HG03378 (cell line): ENCODE results near the gene SARS2.
A peak's percentile ranks its signal among the peaks of the same experiment; 100 is the strongest.

Experiments
- ATAC-seq: cut with Tn5 transposase; IDR thresholded peaks from one replicate; pipeline ENCODE4 v1.9.1; 2021; ENCODE audit warnings: mild to moderate bottlenecking, moderate library complexity; ENCODE audit not compliant: unreplicated experiment

The SARS2 gene

DNA sequence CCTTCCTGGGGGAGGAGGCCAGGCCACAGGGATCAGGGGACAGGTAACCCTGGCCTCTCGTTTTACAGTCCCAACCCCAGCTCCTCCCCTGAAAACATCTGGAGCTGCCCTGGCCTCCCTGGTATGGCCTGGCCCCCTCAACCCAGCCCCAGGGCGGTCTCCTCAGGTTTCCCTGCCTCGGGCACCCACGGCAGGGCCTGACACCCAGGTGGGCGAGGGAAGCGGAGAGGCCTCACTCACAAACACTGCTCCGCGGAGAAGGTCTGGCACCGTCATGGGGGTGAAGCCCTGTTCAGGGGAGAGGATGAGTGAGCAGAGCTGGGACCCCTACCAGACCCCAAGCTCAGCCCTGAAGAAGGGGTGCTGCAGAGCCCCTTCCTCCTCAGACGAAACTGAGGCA is 12.0 kb downstream of the SARS2 start:
- no peak for ATAC-seq

DNA sequence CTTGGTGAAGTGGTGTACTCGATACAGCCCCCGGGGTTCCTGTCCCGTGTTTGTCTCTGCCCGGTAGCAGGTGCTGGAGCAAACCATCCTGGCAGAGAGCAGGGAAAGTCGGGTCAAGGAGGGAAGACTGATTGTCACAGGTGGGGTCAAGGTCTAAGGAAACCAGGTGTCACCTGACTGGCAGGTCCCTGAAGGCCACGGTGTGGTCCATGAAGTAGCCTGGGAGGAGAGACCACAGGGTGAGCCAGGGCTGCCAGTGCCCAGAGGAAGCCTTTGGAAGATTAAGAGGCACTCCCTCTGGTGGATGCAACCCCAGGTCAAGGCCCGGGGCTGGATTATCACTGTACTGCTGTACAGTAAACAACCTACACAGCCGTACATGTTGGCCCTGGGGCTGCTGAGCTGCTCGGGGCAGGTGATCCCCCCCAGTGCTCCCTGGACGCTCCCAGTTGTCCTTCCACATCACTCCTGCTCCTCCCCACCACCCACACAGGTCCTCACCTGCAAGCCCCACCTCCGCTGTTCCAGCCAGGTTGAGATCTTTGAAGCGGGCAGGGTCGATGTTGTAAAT is 12.6 kb downstream of the SARS2 start:
- no peak for ATAC-seq

DNA sequence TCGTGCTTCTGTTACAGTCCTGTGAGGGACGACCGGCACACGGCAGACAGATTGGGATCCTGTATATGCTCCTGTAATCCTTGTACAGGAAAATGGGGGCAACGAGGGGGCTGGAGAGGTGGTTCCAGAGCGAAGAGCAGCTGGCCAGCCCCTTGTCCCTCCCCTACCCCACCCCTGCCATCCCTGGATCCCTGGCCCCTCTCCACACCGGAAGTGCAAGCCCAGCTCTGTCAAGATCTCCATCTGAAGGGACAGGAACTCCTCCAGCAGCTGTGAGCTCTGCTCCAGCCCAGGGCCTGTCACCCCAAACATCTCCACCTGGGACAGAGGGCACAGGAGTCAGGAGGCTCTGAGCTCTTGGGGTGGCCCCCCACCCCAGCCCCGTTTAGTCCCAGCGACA is 13.0 kb downstream of the SARS2 start:
- no peak for ATAC-seq

DNA sequence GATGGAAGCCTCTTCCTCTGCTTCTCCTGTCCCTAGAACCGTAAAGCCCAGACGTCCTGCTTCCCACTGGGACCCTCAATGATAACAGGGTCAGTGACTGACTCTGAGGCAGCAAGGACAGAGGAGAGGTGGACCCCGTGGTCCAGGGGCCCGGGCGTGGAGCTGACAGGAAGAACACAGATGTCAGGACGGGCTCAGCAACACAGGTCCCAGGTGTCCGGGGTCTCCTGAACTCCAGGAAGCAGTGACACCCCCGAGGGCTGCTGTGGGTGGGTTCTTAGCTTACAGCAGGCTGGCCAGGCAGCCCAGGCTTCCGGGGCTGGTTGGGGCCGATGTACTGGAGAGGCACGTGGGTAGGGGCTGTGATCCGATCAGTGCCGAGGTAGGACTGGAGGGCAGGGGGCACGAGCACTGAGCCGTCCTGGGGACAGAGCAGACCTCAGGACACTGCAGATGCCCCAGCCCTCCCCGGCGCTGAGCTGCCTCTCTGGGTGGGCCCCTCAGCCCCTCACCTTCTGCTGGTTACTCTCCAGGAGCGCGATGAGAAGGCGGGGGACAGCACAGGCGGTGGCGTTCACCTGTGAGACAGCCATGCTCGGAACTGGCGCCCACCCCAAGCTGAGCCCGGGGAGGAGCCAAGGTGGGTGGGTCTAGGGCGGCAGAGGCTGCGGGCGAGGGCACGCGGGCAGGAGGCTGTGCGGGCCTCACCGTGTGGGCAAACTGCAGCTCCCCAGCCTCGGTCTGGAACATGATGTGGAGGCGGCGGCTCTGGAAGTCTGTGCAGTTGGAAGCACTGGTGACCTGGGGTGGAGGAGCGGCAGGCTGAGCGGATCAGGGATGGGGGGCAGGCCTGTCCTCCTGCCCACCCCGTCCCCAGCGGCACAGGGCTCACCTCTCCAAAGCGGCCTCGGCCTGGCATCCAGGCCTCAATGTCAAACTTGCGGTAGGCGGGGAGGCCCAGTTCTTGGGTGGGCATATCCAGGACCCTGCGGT is 14.9 kb downstream of the SARS2 start:
- no peak for ATAC-seq

DNA sequence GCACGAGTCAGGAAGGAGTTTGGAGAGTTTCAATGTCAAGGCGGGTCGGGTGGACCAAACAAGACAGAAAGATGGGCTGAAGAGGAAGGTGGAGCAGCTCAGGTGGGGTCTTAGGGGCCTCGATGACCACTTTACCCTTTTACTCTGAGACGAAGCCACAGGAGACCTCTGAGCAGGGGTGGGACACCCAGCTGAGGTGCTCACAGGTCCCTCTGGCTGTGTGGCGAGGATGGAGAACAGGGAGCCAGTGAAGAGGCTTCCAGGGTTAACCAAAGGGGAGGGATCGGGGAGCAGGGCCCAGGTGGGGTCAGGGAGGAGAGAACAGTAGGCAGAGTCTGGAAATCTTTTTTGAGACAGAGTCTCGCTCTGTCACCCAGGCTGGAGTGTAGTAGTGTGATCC is 16.6 kb downstream of the SARS2 start:
- no peak for ATAC-seq

DNA sequence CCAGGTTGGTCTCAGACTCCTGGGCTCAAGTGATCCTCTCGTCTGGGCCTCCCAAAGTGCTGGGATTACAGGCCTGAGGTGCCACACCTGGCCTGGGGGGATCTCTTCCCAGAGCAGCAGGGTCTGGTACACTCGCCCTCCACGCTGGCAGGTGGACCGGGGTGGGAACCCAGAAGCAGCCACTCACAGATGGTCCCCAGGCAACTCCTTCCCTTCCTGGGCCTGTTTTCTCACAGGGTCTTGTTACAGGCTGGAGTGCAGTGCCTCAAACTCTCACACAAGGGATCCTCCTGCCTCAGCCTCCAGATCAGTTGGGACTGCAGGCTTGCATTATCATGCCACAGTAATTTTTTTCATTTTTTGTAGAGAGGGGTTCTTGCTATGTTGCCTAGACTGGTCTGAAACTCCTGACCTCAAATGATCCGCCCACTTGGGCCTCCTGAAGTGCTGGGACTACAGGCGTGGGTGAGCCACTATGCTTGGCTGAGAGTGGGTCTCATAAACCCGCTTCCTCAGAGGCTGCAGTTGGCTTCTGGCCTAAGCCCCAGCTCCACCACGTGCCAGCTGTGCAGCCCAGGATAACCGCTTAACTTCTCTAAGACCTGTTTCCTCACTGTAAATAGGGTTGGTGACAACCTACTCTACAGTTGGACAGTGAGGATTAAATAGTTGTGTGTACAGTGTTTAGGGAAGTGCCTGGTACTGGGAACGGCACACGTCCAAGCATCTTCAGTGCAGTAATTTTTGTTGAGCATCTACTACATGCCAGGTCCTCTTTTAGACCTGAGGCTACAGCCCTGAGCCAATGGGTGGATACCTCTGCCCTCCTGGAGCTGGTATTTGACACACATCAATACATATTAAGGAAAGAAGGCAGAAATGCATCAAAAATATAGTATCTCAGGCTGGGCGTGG is 17.7 kb downstream of the SARS2 start:
- no peak for ATAC-seq

DNA sequence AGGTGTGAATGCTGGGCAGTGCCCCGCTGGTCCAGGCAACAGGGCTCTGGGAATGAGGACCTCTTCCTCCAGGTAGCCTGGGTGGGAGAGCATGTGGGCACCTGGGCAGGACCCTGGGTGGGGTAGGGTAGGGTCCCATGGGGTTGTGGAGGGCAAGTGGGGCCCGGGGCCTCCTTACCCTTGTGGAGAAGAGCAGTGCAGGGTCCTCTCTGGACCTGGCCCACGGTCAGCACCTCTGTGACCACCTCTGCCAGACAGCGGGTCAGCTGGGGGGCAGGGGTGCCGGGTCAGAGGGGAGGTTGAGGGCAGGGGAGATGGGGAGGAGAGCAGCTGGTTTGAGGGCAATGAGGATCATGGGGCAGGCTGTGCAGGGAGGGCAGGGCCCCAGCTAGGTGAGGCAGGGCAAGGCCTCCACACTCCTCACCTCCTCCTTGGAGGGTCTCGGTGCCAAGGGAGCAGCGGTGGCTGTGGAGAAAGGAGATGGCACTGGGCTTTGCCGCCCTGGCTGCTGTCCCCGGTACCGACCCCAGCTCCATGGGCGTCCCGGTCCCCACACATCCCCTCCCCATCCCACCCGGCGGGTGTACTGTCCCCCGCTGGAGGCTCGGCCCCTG is 19.1 kb downstream of the SARS2 start:
- no peak for ATAC-seq

DNA sequence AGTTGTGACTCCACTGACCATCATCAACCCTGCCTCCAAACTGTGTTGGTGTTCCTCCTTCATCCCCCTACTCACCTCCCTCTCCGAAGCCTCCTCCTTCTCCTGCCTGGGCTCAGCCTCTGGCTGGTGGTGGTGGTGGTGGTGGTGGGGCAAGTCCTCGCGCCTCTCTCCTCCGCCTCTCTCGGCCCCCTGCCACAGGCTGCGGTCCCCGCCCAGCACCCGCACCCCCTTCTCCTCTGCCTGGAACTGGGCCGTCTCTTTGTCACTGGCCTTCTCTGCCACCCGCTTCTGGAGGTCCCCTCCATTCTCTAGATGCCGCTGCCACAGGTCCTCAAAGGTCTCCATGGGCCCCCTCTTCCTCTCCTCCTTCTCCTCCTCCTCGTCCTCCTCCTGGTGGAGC is 20.1 kb downstream of the SARS2 start:
- no peak for ATAC-seq

DNA sequence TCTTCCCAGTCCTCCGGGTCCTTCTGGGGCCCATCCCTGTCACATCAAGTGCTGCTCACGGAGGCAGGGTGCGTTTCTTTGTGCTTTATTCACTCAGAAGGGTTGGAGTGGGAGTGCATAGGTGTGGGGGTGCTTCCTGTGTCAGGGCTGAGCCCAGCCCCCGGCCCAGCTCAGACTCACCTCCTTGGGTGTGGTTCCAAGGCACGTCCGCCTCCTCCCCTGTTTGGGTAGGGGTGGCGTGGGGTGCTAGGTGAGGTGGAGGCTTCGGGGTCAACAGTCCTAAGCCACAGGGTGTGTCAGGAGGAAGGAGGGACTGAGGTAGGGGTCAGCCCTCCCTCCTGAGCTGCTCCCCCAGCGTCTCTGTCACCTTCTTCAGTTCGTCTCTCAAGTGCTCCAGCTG is 21.7 kb downstream of the SARS2 start:
- ATAC-seq = no peak

DNA sequence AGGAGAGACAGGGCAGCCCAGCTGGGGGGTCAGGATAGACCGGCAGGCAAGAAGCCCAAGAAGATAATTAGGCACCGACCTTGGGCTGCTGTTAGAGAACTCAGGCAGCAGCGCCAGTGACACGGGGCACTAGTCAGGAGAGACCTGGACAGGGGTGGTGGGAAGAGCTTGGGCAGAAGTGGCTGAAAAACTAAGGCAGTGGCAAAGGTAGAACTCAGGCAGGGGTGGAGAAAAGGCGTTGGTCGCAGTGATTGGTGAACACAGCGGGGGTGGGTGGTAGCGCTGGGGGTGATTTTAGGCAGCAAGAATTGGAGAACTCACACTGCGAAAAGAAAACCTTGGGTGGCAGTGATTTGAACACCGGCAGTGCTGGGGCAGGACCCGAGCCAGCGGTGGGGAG is 22.9 kb downstream of the SARS2 start:
- no peak for ATAC-seq

DNA sequence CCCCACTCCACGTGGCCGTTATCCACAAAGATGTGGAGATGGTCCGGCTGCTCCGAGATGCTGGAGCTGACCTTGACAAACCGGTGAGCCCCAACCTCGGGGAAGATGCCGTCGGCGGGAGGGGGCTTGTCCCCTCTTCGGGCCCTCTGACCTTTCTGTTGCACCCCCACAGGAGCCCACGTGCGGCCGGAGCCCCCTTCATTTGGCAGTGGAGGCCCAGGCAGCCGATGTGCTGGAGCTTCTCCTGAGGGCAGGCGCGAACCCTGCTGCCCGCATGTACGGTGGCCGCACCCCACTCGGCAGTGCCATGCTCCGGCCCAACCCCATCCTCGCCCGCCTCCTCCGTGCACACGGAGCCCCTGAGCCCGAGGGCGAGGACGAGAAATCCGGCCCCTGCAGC is 23.3 kb downstream of the SARS2 start:
- ATAC-seq = no peak

DNA sequence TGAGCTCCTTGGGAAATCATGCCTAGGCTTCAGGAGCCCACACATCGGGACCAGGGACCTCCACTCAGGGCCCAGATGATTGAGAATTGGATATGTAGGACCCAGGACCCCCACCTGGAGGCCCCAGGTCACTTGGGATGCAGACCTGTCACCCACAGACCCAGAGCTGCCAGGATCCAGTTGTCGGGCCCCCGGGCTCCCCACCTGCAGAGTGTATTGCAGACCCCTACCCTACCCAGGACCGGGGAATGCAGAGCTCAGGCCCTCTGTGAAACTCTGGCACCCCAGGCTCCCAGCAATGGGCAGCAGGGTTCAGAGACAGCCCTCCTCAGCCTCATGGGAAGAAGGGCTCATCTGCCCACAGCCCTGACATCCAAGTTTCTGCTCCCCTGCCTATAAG is 24.9 kb downstream of the SARS2 start:
- ATAC-seq = no peak

DNA sequence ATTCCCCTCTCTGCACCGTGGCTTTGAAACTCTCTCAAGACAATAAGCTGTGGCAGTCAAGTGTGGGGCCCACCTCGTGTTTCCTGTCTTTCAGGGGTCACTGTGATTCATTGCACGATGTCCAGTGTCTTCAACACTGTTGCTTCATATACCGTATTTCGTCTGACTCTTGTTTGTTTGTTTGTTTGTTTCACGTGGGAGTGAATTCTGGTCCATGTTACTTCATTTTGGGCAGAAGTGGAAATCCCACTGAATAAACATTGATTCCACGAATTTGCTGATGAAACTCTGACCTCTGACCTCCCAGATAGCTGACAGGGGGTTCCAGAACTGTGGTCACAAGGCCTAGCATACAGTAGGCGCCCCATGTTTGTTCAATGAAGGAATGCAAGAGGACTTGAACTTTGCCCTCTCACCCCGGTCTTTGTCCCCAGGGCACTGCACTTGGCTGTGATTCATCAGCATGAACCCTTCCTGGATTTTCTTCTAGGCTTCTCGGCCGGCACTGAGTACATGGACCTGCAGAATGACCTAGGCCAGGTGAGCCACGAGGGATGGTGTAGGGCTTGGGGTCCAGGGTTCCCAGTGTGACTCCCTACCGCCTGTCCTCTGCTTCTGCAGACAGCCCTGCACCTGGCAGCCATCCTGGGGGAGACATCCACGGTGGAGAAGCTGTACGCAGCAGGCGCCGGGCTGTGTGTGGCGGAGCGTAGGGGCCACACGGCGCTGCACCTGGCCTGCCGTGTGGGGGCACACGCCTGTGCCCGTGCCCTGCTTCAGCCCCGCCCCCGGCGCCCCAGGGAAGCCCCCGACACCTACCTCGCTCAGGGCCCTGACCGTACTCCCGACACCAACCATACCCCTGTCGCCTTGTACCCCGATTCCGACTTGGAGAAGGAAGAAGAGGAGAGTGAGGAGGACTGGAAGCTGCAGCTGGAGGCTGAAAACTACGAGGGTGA is 25.7 kb downstream of the SARS2 start:
- ATAC-seq = no peak

DNA sequence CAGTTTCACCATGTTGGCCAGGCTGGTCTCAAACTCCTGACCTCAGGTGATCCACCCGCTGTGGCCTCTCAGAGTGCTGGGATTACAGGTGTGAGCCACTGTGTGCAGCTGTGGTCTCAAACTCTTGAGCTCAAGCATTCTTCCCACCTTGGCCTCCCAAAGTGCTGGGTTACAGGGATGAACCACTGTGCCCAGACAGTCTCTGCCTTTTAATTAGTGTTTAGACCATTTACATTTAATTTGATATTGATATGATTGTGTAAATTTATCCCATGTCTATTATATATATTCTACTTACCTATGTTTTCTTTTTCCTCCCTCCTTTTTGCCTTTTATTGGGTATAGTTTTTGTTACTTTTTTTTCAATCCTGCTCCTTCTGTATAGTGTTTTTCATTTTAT is 28.9 kb downstream of the SARS2 start:
- no peak for ATAC-seq

DNA sequence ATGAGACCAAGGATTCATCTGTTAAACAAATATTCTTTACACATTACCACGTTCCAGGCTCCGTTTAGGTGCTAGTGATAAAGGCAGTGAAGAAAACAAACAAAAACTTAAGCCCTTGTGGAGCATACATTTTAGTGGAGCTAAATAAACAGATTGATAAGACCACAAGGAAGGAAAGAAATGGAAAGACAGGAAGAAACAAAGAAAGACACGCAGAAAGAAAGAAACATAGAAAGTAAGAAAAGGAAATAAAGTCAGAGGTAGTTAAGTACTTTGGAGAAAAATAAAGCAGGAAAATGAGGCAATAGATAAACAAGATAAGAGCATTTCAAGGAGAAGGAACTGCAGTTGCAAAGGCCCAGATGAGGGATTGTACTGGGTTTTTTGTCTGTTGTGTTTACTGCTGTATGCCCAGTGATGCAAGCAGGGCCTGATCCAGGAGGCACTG is 29.8 kb downstream of the SARS2 start:
- no peak for ATAC-seq

DNA sequence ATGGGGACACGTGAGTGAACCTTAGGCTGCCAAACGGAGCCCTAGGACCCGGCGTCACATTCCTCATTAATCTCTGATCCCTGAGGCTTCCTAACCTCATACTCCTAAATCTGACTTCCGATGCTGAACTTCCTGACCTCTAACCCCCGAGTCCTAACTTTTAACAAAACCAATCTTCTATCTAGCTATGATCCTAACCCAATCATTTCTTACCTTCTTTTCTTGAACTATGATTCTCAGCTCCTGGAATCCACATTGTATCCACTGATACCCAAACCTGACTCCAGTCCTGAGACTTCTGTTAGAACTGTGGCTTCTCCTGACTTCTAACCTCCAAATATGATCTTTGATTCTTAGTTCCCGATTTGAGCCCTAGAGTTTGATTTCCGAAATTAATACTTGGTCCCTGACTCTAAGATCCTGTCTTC is 30.3 kb downstream of the SARS2 start:
- ATAC-seq = no peak

DNA sequence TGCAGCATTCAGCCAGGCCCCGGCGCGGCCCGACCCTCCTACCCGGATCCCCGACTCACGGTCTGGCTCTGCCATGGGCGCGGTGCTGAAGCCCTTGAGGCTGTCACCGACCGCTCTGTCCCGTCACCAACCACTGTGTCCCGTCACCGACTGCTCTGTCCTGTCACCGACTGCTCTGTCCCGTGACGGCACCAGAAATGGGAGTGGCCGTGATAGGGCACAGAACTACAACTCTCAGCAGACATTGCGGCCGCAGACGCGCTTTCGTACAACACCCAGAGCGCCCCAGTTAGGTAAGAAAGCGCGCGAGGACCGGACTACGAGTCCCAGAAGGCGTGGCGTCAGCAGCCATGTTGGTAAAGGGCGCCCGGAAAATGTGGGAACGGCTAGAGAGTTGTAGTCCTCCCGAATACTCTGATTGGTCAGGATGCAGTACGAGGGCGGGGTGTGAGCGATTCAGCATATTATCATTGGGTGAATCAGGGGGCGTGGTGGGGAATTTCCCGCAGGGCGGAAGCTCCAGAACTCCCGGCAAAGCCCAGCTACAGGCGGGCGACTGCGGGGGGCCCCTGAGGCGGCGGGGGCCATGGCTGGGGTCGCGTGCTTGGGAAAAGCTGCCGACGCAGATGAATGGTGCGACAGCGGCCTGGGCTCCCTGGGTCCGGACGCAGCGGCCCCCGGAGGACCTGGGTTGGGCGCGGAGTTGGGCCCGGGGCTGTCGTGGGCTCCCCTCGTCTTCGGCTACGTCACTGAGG is 30.9 kb downstream of the SARS2 start, which contains the start of the genes NFKBIB and SIRT2:
Gene NFKBIB (plus strand): TSS at position 523 of the 755 bp plus-strand sequence. CDS start 64 bp downstream, at position 587.
Gene SIRT2 (minus strand): TSS at position 172 of the 755 bp plus-strand sequence. CDS start 97 bp downstream, at position 75.
- peak; percentile 92 for ATAC-seq

DNA sequence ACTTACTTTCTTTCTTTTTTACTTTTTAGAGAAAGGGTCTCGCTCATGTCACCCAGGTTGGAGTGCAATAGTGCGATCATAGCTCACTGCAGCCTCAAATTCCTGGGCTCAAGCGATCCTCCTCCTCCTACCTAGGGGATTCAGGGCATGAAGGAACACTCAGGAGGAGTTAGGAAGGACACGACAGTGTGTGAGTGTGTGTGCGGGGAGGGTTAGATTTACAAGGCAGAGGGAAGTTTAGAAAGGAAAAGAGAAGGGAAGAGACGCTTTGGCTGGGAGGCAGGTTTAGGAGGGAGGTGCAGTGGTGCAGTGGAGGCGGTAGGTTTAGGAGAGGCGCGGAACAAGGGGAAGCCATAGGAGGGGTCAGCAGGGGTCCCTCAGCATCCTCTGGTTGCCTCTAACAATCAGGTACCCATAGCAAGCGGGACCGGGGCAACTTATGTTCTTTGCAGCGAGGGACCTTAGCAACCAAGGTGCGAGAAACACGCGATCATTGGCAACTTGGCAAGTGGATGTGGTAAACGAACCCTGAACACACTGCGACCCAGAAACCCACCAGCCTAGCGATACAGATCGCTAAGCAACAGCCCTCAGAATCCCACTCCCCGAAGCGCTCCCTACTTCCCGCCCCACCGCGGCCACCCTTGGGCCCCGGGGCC is 31.6 kb downstream of the SARS2 start:
- no peak for ATAC-seq
